Activated naive CD4-positive, alpha-beta T cell treated with anti-CD3 and anti-CD28 coated beads, Interleukin-2, amount 50 U/mL, for 24 hours (primary cell): ENCODE measurements around the gene CCDC57.

Source experiments
- H3K27ac Mint-ChIP-seq: one replicate; pipeline ENCODE4 v1.8.0; 2021; ENCODE audit warnings: mild to moderate bottlenecking, mixed read lengths
- H3K27me3 Mint-ChIP-seq: one replicate; pipeline ENCODE4 v1.8.0; 2021; ENCODE audit warnings: mixed read lengths
- H3K36me3 Mint-ChIP-seq: one replicate; pipeline ENCODE4 v1.8.0; 2021; ENCODE audit warnings: mixed read lengths
- H3K4me1 Mint-ChIP-seq: one replicate; pipeline ENCODE4 v1.8.0; 2021; ENCODE audit warnings: mixed read lengths
- H3K4me3 Mint-ChIP-seq: one replicate; pipeline ENCODE4 v1.8.0; 2021; ENCODE audit warnings: mild to moderate bottlenecking, mixed read lengths
- H3K9me3 Mint-ChIP-seq: one replicate; pipeline ENCODE4 v1.8.0; 2021; ENCODE audit warnings: mixed read lengths

The CCDC57 gene

DNA sequence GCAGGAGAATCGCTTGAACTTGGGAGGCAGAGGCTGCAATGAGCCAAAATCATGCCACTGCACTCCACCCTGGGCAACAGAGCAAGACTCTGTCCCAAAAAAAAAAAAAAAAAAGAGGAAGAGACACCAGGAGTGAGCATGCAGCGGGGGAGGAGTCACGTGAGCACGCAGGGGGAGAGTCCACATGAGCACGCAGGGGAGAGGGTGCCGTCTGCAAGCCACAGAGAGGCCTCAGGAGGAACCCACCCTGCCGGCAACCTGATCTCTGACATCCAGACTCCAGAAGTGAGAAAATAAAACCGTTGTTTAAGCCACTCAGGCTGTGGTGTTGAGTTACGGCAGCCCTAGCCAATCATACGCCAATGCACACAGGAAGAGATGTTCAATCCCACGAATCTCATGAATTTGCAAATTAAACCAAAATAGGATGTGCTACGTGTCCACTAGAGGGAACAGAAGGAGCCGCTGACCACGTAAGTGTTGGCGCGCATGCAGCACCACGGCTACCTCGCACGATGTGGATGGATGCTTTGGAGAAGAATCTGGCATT, 42.2 kb downstream of the CCDC57 start:
- H3K9me3 Mint-ChIP-seq: no peaks in the 10 kb centered on the region
- peaks cover 7% of the 10 kb centered on the region for H3K36me3 Mint-ChIP-seq
- no peak overlapping the region for H3K4me3 Mint-ChIP-seq
- no peak overlapping the region for H3K27ac Mint-ChIP-seq
- H3K27me3 Mint-ChIP-seq: no peaks in the 10 kb centered on the region
- no peaks in the 10 kb centered on the region for H3K4me1 Mint-ChIP-seq

DNA sequence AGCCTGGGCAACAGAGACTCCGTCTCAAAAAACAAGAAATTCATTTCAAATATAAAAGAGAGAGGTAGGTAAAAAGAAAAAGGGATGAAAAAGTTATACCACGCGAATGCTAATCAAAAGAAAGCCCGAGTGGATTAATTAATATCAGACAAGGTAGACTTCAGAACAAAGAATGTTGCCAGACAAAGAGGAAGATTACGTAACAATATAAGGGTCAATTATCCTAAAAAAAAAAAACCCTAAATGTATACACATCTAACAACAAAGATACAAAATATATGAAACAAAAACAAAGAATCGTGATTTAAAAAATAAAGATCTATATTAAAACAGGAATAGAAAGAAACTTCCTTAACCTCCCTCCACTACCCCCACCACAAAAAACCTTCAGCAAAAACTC, 44.1 kb downstream of the CCDC57 start:
- Mint-ChIP-seq H3K27me3 (no peaks in the 10 kb centered on the region), H3K36me3 (peaks cover 7% of the 10 kb centered on the region), H3K4me3 (no peak overlapping the region), H3K4me1 (no peaks in the 10 kb centered on the region), H3K9me3 (no peaks in the 10 kb centered on the region), H3K27ac (no peak overlapping the region)

DNA sequence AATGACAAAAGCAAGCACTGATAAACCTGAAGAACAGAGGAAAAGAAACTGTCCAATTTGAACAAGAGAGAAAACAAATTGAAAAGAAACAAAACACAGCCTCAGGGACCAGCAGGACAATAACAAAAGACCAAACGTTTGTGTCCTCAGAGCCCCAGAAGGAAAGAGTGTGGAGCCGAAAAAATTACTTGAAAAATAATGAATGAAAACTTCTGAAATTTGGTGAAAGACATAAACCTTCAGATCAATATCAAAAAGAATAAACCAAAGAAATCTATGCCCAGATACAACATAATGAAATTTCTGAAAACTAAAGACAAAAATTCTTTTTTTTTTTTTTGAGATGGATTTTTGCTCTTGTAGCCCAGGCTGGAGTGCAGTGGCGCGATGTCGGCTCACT, 45.6 kb downstream of the CCDC57 start:
- Mint-ChIP-seq H3K27me3 (no peaks in the 10 kb centered on the region), H3K27ac (peak overlapping the region; percentile 7), H3K4me3 (no peak overlapping the region), H3K9me3 (no peaks in the 10 kb centered on the region), H3K4me1 (no peaks in the 10 kb centered on the region), H3K36me3 (peaks cover 13% of the 10 kb centered on the region)

DNA sequence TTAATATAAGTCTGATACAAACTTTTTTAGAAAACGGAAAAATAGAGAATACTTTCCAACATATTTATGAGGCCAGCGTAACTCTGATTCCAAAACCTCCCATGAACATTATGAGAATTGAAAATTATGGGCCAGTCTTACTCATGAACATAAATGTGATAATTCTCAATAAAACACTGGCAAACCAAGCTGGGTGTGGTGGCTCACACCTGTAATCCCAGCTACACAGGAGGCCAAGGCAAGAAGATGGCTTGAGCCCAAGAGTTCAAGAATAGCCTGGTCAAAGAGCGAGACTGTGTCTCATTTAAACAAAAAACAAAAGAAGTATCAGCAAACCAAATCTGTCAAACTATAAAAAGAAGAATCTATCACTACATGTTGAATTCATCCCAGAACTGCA, 47.8 kb downstream of the CCDC57 start:
- Mint-ChIP-seq H3K27ac (no peak overlapping the region), H3K9me3 (no peaks in the 10 kb centered on the region), H3K4me3 (no peak overlapping the region), H3K27me3 (no peaks in the 10 kb centered on the region), H3K4me1 (no peaks in the 10 kb centered on the region), H3K36me3 (peaks cover 16% of the 10 kb centered on the region)

DNA sequence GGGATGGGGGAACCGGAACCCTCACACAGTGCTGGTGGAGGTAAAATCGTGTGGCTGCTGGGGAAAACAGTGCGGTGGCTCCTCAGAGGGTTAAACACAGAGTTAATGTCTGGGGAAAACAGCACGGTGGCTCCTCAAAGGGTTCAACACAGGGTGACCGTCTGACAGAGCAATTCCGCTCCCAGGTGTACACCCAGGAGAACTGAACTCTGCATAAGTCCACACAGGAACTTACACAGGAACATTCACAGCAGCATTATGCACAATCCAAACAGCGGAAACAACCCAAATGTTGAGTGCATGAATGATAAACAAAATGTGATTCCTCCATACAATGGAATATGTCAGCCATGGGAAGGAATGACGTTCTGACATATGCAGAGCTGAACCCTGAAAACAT, 51.4 kb downstream of the CCDC57 start:
- H3K4me3 Mint-ChIP-seq: no peak overlapping the region
- no peaks in the 10 kb centered on the region for H3K4me1 Mint-ChIP-seq
- peaks cover 10% of the 10 kb centered on the region for H3K36me3 Mint-ChIP-seq
- no peaks in the 10 kb centered on the region for H3K9me3 Mint-ChIP-seq
- H3K27ac Mint-ChIP-seq: no peak overlapping the region
- no peaks in the 10 kb centered on the region for H3K27me3 Mint-ChIP-seq

DNA sequence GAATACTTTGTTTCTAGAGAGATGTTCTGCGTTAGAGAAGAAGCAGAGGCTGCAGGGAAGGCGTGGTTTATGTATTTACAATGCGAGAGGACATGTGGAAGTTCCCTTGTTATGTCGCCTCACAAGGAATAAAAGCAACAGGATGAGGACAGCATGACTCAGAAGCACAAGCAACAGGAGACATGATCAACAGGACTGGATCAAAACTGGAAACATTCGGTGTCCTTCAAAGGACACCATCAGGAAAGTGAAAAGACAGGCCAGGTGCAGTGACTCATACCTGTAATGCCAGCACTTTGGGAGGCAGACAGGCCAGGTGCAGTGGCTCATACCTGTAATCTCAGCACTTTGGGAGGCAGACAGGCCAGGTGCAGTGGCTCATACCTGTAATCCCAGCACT, 52.6 kb downstream of the CCDC57 start:
- no peaks in the 10 kb centered on the region for H3K9me3 Mint-ChIP-seq
- H3K4me3 Mint-ChIP-seq: no peak overlapping the region
- H3K36me3 Mint-ChIP-seq: peaks cover 10% of the 10 kb centered on the region
- no peak overlapping the region for H3K27ac Mint-ChIP-seq
- no peaks in the 10 kb centered on the region for H3K4me1 Mint-ChIP-seq
- no peaks in the 10 kb centered on the region for H3K27me3 Mint-ChIP-seq

DNA sequence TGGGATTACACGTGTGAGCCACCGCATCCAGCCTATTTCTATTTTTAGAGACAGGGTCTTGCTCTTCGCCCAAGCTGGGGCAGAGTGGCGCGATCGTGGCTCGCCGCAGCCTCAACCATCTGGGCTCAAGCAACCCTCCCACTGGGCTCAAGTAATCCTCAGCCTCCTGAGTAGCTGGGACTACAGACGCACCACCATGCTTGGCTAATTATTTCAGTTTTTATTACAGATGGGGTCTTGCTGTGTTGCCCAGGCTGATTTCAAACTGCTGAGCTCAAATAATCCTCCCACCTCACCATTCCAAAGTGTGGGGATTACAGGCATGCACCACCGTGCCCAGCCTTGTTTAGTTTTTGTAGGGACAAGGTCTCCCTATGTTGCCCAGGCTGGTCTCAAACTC, 53.8 kb downstream of the CCDC57 start:
- no peak overlapping the region for H3K27ac Mint-ChIP-seq
- no peak overlapping the region for H3K4me3 Mint-ChIP-seq
- no peaks in the 10 kb centered on the region for H3K27me3 Mint-ChIP-seq
- peaks cover 5% of the 10 kb centered on the region for H3K4me1 Mint-ChIP-seq
- H3K9me3 Mint-ChIP-seq: no peaks in the 10 kb centered on the region
- peaks cover 10% of the 10 kb centered on the region for H3K36me3 Mint-ChIP-seq

DNA sequence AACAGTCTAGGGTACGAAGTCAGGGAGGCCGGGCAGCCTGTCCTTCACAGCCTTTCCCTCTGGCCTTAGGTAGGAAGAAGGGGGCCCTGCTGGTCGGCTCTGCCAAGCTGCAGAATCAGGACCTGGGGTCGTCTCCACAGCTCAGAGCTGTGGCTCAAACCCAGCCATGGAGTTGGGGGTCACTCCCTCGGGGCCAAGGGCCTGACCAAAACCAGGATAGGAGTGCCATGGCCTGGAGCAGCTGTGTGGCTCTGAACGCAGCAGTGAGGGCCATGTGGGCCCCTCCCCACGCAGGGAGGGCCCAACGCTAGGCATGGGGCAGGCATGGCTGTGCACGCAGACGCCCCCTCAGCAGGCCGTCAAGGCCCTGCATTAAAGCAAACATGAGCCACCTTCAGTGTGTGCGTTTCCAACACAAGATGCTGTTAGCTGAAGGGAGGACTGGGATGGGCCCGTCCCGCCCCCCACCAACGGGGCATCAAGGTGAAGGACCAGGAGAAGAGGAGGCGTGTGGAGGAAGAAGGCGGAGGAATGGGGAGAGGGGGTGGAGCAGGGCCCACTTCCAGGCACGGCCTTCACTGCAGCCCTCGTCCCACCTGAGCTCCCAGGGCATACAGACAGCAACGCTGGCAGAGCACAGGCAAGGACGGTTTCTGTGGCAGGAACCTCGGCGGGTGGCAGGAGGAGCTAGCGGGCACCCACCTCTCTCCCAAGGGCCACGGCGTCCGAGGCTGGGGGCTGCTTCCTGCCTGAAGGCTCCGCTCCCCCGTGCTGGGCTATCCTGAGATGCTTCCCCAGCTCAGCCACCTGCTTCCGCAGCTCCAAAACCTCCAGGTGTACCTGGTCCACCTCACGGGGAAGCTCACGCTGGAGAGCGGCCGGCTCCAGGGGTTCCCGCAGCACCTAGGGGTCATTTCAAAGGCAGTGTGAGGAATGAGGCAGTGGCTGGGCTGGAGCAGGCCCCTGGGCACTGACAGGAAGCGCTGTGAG, 55.3 kb downstream of the CCDC57 start:
- Mint-ChIP-seq H3K4me3 (no peak overlapping the region), H3K27ac (no peak overlapping the region), H3K27me3 (no peaks in the 10 kb centered on the region), H3K9me3 (no peaks in the 10 kb centered on the region), H3K4me1 (peaks cover 9% of the 10 kb centered on the region), H3K36me3 (peaks cover 4% of the 10 kb centered on the region)

DNA sequence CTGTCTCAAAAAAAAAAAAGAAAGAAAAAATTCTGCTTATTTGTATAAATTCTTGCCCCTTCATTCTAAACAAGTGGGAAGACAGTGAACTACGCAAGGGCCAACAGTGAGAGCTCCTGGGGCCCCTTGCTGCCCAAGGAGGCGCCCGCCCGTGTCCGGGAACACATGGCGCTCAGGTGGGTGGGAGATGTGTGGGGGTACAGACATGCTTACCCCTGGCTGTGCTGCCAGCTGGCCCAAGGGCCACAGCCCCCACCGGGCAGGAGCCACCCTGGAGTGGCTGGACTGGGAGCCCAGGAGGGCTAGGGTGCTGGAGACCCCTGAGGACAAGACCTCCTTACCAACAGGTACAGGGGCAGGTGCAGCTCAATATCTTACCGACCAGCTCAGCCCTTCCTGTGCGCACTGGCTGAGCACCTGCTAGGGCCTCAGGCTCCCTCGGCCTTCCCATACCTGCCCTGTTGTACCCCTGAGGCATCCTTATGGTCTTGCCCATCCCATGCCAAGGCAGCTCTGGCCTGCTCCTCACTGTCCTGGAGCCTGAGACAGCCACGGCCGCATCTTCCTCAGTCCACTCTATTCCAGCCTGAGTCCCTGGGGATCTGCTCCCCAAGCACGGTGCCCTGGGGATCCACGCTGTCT, 56.2 kb downstream of the CCDC57 start:
- Mint-ChIP-seq H3K27me3 (no peaks in the 10 kb centered on the region), H3K27ac (no peak overlapping the region), H3K4me1 (peaks cover 9% of the 10 kb centered on the region), H3K9me3 (no peaks in the 10 kb centered on the region), H3K36me3 (peaks cover 4% of the 10 kb centered on the region), H3K4me3 (no peak overlapping the region)

DNA sequence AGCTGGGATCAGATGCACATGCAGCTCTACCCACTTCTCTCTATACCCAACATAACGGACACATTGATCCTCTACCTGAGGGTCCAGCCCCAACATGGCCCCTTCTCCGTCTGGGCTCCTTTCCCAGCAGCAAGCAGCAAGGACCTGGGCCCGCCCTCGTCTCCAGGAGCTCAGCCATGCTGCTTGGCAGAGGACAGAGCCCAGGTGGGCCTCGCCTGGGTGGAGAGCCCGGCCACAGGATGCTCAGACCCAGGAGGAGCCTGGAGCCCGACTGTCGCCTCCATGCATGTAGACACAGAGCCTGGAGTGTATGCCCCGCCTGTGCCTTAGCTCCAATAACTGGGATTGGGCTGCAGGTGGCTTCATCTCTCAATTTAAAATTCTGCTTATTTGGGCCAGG, 57.0 kb downstream of the CCDC57 start:
- no peak overlapping the region for H3K4me3 Mint-ChIP-seq
- peaks cover 4% of the 10 kb centered on the region for H3K36me3 Mint-ChIP-seq

DNA sequence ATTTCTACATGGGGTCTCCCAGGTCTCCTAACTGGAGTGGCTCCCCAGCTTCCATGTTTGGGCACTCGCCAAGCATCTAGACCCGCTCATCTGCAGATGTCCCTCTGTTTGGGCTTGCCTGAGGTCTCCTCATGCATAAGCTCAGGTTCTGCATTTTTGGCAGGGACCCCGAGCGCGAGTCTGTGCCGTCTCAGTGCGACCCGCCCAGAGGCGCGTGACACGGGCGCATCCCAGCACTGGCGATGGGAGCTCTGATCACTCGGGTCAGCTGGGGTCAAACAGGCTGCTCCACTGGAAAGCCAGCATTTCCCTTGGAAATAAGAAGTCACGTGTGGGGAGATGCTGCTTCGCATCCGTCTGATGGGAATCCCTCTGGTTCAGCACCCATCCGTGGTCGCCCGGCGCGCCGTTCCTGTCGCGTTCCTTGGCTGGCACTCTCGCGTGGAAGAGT, 57.7 kb downstream of the CCDC57 start:
- Mint-ChIP-seq H3K27me3 (no peaks in the 10 kb centered on the region), H3K4me3 (no peak overlapping the region), H3K36me3 (peaks cover 2% of the 10 kb centered on the region), H3K27ac (no peak overlapping the region), H3K9me3 (no peaks in the 10 kb centered on the region), H3K4me1 (peaks cover 9% of the 10 kb centered on the region)

More for the DNA sequence above, 57.0 kb downstream of the CCDC57 start:
- H3K9me3 Mint-ChIP-seq: no peaks in the 10 kb centered on the region
- H3K4me1 Mint-ChIP-seq: peaks cover 9% of the 10 kb centered on the region
- H3K27me3 Mint-ChIP-seq: no peaks in the 10 kb centered on the region
- H3K27ac Mint-ChIP-seq: no peak overlapping the region

DNA sequence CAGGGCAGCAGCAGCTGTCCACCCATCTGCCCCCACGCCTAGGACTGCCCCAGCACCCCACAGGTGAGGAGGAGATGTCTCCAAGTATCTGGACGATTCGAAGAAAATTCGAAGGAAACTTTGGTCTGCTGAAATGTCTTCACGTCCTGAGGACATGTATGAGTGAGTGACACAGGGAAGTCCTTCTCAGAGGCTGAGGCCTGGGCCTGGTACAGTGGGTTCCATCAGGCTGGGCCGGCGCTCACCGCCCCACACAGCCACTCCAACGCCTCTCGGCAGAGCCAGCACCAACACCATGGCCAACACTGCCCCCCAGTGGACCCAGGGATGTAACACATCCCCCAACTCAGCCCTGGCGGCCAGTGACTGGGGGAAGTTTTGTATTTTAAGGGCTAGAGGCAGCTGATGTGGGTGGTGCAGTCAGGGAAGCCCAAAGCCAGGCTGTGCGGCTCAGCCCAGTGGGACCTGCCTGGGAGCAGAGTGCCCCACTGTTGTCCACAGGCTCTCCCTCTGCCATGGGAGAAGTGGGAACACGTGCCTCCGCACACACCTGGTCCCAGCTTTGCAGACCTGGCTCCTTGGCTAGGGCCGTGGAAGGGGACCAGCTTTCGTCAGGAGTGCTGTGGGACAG, 58.8 kb downstream of the CCDC57 start:
- H3K9me3 Mint-ChIP-seq: no peaks in the 10 kb centered on the region
- H3K27ac Mint-ChIP-seq: no peak overlapping the region
- no peak overlapping the region for H3K4me3 Mint-ChIP-seq
- H3K36me3 Mint-ChIP-seq: no peaks in the 10 kb centered on the region
- no peaks in the 10 kb centered on the region for H3K27me3 Mint-ChIP-seq
- peaks cover 9% of the 10 kb centered on the region for H3K4me1 Mint-ChIP-seq

DNA sequence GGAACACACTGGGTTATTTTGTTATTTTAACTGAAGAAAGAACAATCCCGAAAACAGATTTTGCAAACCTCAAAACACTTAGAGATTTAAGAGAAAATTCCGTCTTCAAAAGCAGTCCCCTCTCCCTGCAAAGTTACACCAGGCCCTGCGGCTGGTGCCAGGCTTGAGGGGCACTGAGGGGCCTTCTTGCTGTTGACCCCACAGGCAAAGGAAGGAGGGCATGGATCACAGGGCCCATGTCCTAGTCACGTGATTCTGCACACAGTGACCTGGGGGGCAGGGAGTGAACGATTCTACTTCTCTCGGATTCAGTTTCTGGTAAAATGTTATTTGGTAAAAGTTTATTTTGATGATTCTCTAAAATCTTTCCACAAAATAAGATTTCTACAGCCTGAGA, 59.3 kb downstream of the CCDC57 start:
- no peaks in the 10 kb centered on the region for H3K9me3 Mint-ChIP-seq
- H3K27ac Mint-ChIP-seq: no peak overlapping the region
- H3K4me3 Mint-ChIP-seq: no peak overlapping the region

DNA sequence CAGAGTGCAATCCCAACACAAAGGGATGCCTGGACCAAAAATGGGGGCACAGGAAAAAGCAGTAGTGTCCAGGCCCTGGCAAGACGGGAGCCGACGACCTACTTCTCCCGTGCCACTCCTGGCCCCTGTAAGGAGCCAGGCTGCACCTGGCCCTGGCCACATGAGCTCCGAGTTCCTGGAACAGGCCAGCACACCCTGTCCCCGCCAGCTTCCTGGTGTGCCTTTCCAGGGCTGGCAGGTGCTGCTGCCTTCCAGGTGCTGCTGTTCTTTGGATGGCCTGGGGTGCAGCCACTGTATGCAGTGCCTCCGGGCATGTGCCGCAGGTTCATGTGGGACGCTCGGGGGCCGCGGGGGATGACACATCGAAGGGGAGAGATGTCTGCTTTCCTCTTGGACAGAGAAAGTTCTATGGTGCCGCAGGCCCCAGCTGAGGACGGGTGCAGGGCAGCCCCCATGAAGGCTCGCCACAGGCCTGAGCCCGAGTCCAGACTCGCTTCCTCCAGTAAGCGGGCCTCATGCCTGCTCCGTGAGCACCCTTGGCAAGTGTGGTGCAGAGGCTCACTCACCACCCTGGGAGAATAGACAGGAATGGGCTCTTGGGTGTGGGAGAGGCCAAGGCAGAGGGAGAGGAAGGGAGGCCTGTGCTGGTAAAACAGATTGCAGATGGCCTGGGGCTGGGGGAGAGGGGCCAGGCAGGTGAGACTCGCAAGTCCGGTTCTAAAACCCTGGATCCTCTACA, 59.9 kb downstream of the CCDC57 start:
- H3K4me1 Mint-ChIP-seq: peaks cover 9% of the 10 kb centered on the region
- H3K27ac Mint-ChIP-seq: no peak overlapping the region

More for the DNA sequence above, 59.3 kb downstream of the CCDC57 start:
- no peaks in the 10 kb centered on the region for H3K36me3 Mint-ChIP-seq
- H3K27me3 Mint-ChIP-seq: no peaks in the 10 kb centered on the region
- H3K4me1 Mint-ChIP-seq: peaks cover 9% of the 10 kb centered on the region

DNA sequence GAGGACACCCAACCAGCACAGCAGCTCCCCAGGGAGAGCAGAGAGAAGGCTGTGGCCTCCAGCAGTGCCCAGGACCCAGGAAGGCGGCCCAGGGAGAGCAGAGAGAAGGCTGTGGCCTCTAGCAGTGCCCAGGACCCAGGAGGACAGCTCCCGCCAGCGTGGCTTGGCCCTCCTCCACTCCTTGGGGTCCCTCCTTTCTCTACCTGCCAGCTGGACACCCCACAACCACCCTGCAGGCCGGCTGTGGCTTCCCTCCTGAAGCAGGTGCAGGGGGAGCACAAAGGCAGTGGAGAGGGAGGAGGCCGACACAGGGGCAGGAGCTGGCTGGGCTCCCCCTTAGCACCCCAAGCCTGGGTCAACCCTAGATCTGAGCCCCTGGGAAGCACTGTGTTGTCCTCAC, 60.5 kb downstream of the CCDC57 start:
- H3K36me3 Mint-ChIP-seq: peaks cover 3% of the 10 kb centered on the region
- H3K27ac Mint-ChIP-seq: no peak overlapping the region
- H3K9me3 Mint-ChIP-seq: no peaks in the 10 kb centered on the region
- H3K27me3 Mint-ChIP-seq: no peaks in the 10 kb centered on the region
- no peak overlapping the region for H3K4me3 Mint-ChIP-seq
- H3K4me1 Mint-ChIP-seq: peaks cover 9% of the 10 kb centered on the region

More for the DNA sequence above, 59.9 kb downstream of the CCDC57 start:
- Mint-ChIP-seq H3K9me3 (no peaks in the 10 kb centered on the region), H3K36me3 (no peaks in the 10 kb centered on the region), H3K27me3 (no peaks in the 10 kb centered on the region), H3K4me3 (no peak overlapping the region)
